Activated CD4-positive, alpha-beta T cell treated with anti-CD3 and anti-CD28 coated beads for 48 hours (primary cell): Measurements from ENCODE around the gene ZBTB16.

Experiments
- DNase-seq: peaks from one replicate; pipeline ENCODE4 v3.0.0-alpha.2; 2020

ZBTB16 gene

GRCh38 chr11:114066046-114066648 lies 6.6 kb downstream of the ZBTB16 start:
- no peak for DNase-seq

GRCh38 chr11:114068327-114068726 lies 8.8 kb downstream of the ZBTB16 start:
- DNase-seq: no peak

GRCh38 chr11:114070464-114071139 lies 11.1 kb downstream of the ZBTB16 start:
- DNase-seq: no peak

- DNase-seq: no peak
Observed at GRCh38 chr11:114073007-114073827, 13.7 kb downstream of the ZBTB16 start.

GRCh38 chr11:114073828-114074381 lies 14.4 kb downstream of the ZBTB16 start:
- no peak for DNase-seq

- DNase-seq: no peak
Observed at GRCh38 chr11:114074546-114075343, 15.2 kb downstream of the ZBTB16 start.

- no peak for DNase-seq
Observed at GRCh38 chr11:114075344-114075610, 15.8 kb downstream of the ZBTB16 start.

GRCh38 chr11:114075891-114076441 lies 16.5 kb downstream of the ZBTB16 start:
- DNase-seq: peak; percentile 56

- DNase-seq: no peak
Observed at GRCh38 chr11:114076921-114077331, 17.4 kb downstream of the ZBTB16 start.

GRCh38 chr11:114077482-114078305 lies 18.2 kb downstream of the ZBTB16 start:
- no peak for DNase-seq

GRCh38 chr11:114078423-114078822 lies 18.9 kb downstream of the ZBTB16 start:
- no peak for DNase-seq

GRCh38 chr11:114079511-114080065 lies 20.1 kb downstream of the ZBTB16 start:
- no peak for DNase-seq

GRCh38 chr11:114080219-114080618 lies 20.7 kb downstream of the ZBTB16 start:
- no peak for DNase-seq

- no peak for DNase-seq
Observed at GRCh38 chr11:114080769-114081168, 21.3 kb downstream of the ZBTB16 start.

GRCh38 chr11:114081641-114082414 lies 22.3 kb downstream of the ZBTB16 start:
- DNase-seq: no peak

GRCh38 chr11:114082415-114082748 lies 22.9 kb downstream of the ZBTB16 start:
- DNase-seq: no peak

- no peak for DNase-seq
Observed at GRCh38 chr11:114082767-114083181, 23.3 kb downstream of the ZBTB16 start.

GRCh38 chr11:114083391-114084252 lies 24.1 kb downstream of the ZBTB16 start:
- no peak for DNase-seq

GRCh38 chr11:114084414-114084813 lies 24.9 kb downstream of the ZBTB16 start:
- DNase-seq: no peak
